ENCODE measurements around the gene ORM1.

Gene ORM1

GRCh38 chr9:114357360-114357759, 34.5 kb downstream of the ORM1 start:
- TF ChIP-seq, protein P1, sequence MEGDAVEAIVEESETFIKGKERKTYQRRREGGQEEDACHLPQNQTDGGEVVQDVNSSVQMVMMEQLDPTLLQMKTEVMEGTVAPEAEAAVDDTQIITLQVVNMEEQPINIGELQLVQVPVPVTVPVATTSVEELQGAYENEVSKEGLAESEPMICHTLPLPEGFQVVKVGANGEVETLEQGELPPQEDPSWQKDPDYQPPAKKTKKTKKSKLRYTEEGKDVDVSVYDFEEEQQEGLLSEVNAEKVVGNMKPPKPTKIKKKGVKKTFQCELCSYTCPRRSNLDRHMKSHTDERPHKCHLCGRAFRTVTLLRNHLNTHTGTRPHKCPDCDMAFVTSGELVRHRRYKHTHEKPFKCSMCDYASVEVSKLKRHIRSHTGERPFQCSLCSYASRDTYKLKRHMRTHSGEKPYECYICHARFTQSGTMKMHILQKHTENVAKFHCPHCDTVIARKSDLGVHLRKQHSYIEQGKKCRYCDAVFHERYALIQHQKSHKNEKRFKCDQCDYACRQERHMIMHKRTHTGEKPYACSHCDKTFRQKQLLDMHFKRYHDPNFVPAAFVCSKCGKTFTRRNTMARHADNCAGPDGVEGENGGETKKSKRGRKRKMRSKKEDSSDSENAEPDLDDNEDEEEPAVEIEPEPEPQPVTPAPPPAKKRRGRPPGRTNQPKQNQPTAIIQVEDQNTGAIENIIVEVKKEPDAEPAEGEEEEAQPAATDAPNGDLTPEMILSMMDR (IDR thresholded peaks at IDR 0.05; ENCODE audit: low read depth, low read length), result no peak
- H3K4me3 ChIP-seq (replicated peaks in 1 of 2; ENCODE audit: low read depth in 2 of 2, low read length in 2 of 2), result no peak overlapping the region
- DNase-seq (ENCODE audit: low read depth in 2 of 2), result no peak

- no peak overlapping the region for H3K4me3 ChIP-seq (replicated peaks in 1 of 2; ENCODE audit: low read depth in 2 of 2, low read length in 2 of 2)
- TF ChIP-seq, protein P1 (IDR thresholded peaks at IDR 0.05; ENCODE audit: low read depth, low read length), result no peak
- no peak for DNase-seq (ENCODE audit: low read depth in 2 of 2)
Observed at GRCh38 chr9:114357911-114358328, 35.0 kb downstream of the ORM1 start.

GRCh38 chr9:114359801-114360200, 36.9 kb downstream of the ORM1 start:
- no peak overlapping the region for H3K4me3 ChIP-seq (replicated peaks in 1 of 2; ENCODE audit: low read depth in 2 of 2, low read length in 2 of 2)
- no peak for DNase-seq (ENCODE audit: low read depth in 2 of 2)
- TF ChIP-seq, protein P1 (IDR thresholded peaks at IDR 0.05; ENCODE audit: low read depth, low read length), result no peak

- no peak for DNase-seq (ENCODE audit: low read depth in 2 of 2)
- TF ChIP-seq, protein P1 (IDR thresholded peaks at IDR 0.05; ENCODE audit: low read depth, low read length), result no peak
- no peak overlapping the region for H3K4me3 ChIP-seq (replicated peaks in 1 of 2; ENCODE audit: low read depth in 2 of 2, low read length in 2 of 2)
Observed at GRCh38 chr9:114361542-114361941, 38.6 kb downstream of the ORM1 start.

- no peak for DNase-seq (ENCODE audit: low read depth in 2 of 2)
- TF ChIP-seq, protein P1 (IDR thresholded peaks at IDR 0.05; ENCODE audit: low read depth, low read length), result no peak
Observed at GRCh38 chr9:114362394-114362793, 39.5 kb downstream of the ORM1 start.

DNA sequence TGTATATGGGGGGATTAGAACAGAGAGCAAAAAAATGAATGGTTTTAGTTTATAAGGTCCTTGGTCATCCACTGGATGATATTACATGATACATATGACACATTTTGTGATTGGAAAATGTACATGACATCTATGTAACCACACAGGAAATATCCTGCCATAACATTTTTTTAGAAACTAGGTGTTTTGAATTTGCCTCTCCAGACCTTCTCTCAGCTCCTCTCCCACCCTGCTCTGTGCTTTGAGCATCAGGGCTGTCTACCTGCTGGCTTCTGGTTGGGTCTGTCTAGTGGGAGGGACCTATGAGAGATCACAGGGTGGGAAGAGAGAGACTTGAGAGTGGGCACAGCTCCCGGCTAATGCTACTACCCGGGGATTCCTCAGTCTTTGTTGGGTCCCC, 40.5 kb downstream of the ORM1 start:
- no peak overlapping the region for H3K4me3 ChIP-seq (replicated peaks in 1 of 2; ENCODE audit: low read depth in 2 of 2, low read length in 2 of 2)
- DNase-seq (ENCODE audit: low read depth in 2 of 2), result no peak
- TF ChIP-seq, protein P1 (IDR thresholded peaks at IDR 0.05; ENCODE audit: low read depth, low read length), result no peak

More at GRCh38 chr9:114362394-114362793, 39.5 kb downstream of the ORM1 start:
- no peak overlapping the region for H3K4me3 ChIP-seq (replicated peaks in 1 of 2; ENCODE audit: low read depth in 2 of 2, low read length in 2 of 2)

Measured in cardiac fibroblast (primary cell).